HepG2 (cell line): ENCODE data around the gene FALEC. TPM values are rescaled to one million over a fixed set of nuclear protein-coding genes. Genes with fewer than 3 reads are reported as not detected.

Experiments used
- ASH2L ChIP-seq: fragments of 300-600, 200-600 bp; sonication (generic); IDR thresholded peaks from 2 replicates; pipeline ENCODE4 v1.7.0; 2017; ENCODE audit warnings: low read depth, mild to moderate bottlenecking, moderate library complexity, mixed read lengths, low read length; ENCODE audit not compliant: insufficient read length
- IKZF4 ChIP-seq: sonication (generic); formaldehyde crosslinking; IDR thresholded peaks from 2 replicates; pipeline ENCODE4 v1.5.1; 2020; ENCODE audit warnings: borderline replicate concordance, mild to moderate bottlenecking, low read depth, missing genetic modification reagents; ENCODE audit errors: not compliant biosample characterization
- KMT2A ChIP-seq: sonication (generic); formaldehyde crosslinking; IDR thresholded peaks from 2 replicates; pipeline ENCODE4 v1.4.0; 2020; ENCODE audit warnings: missing genetic modification reagents
- MTA3 ChIP-seq: sonication (generic); formaldehyde crosslinking; IDR thresholded peaks from 2 replicates; pipeline ENCODE4 v1.4.0; 2020; ENCODE audit warnings: missing genetic modification reagents
- NFE2 ChIP-seq: sonication (generic); formaldehyde crosslinking; IDR thresholded peaks from 2 replicates; pipeline ENCODE4 v1.4.0; 2020; ENCODE audit warnings: missing genetic modification reagents
- NR2F6 ChIP-seq, 2 experiments: IDR thresholded peaks; 2 replicates each; pipeline ENCODE4 v1.6.1; 2016; ENCODE audit warnings: antibody characterized with exemption in 1 of 2, mild to moderate bottlenecking in 1 of 2
- PAX8 ChIP-seq: sonication (generic); formaldehyde crosslinking; IDR thresholded peaks from 2 replicates; pipeline ENCODE4 v1.8.0; 2022; ENCODE audit warnings: mild to moderate bottlenecking, missing genetic modification reagents, borderline replicate concordance
- POGZ ChIP-seq: sonication (generic); formaldehyde crosslinking; IDR thresholded peaks from 2 replicates; pipeline ENCODE4 v1.4.0; 2020; ENCODE audit warnings: mild to moderate bottlenecking, missing genetic modification reagents
- PRMT3 ChIP-seq: sonication (generic); formaldehyde crosslinking; IDR thresholded peaks from 2 replicates; pipeline ENCODE4 v1.8.1; 2022; ENCODE audit warnings: low read depth, mild to moderate bottlenecking, moderate library complexity, missing genetic modification reagents, borderline replicate concordance
- RORA ChIP-seq: sonication (generic); formaldehyde crosslinking; IDR thresholded peaks from 2 replicates; pipeline ENCODE4 v1.5.0; 2020; ENCODE audit warnings: mild to moderate bottlenecking, missing genetic modification reagents, moderate library complexity
- SSRP1 ChIP-seq: IDR thresholded peaks from 2 replicates; pipeline ENCODE4 v1.6.1; 2016; ENCODE audit warnings: control low read depth
- TGIF2 ChIP-seq: IDR thresholded peaks from 2 replicates; pipeline ENCODE4 v1.6.1; 2016; ENCODE audit warnings: control low read depth, missing compliant biosample characterization
- ZBTB8A ChIP-seq: sonication (generic); formaldehyde crosslinking; IDR thresholded peaks from 2 replicates; pipeline ENCODE4 v1.4.0; 2020; ENCODE audit warnings: mild to moderate bottlenecking, low read depth, missing genetic modification reagents, borderline replicate concordance
- ZNF205 ChIP-seq: IDR thresholded peaks from 2 replicates; pipeline ENCODE4 v1.6.1; 2018; ENCODE audit warnings: missing biosample characterization, missing genetic modification reagents
- ZNF44 ChIP-seq: sonication (generic); formaldehyde crosslinking; IDR thresholded peaks from 2 replicates; pipeline ENCODE4 v1.5.1; 2020; ENCODE audit warnings: mild to moderate bottlenecking, missing genetic modification reagents
- ZNF572 ChIP-seq: sonication (generic); formaldehyde crosslinking; IDR thresholded peaks from 2 replicates; pipeline ENCODE4 v1.5.1; 2020; ENCODE audit warnings: mild to moderate bottlenecking, missing genetic modification reagents
- polyA plus RNA-seq, 8 experiments: library from polyadenylated mRNA; depleted of rRNA in 3 of 8; stranded (reverse) in 7 of 8; unstranded in 1 of 8; fragments of >200 nt; fragmentation: Illumina TruSeq in 4 of 8; extraction: Trizol in 4 of 8; gene quantifications; 2 replicates each; pipeline versions ENCODE4 v1.2.1 to v1.2.3, GENCODE V29; 2011 to 2016; ENCODE audit warnings: low read depth in 4 of 8, missing spikeins in 1 of 8, mixed read lengths in 1 of 8; ENCODE audit not compliant: insufficient read depth in 1 of 8
- total RNA-seq, 5 experiments: library from RNA; depleted of rRNA; stranded (reverse); fragments of >200 nt; fragmentation: Illumina TruSeq; extraction: Trizol; gene quantifications; 2 replicates each; pipeline ENCODE4 v1.2.3, GENCODE V29; 2016; ENCODE audit warnings: low read depth in 1 of 5
- TF ChIP-seq, protein P1 (sequence below): sonication (generic); formaldehyde crosslinking; IDR thresholded peaks from 2 replicates; pipeline ENCODE4 v1.5.1; 2020; ENCODE audit warnings: mild to moderate bottlenecking, missing genetic modification reagents, borderline replicate concordance
- TF ChIP-seq, protein P2 (sequence below): sonication (generic); formaldehyde crosslinking; IDR thresholded peaks from 2 replicates; pipeline ENCODE4 v1.8.0; 2022; ENCODE audit warnings: mild to moderate bottlenecking, missing genetic modification reagents; ENCODE audit not compliant: insufficient replicate concordance
- TF ChIP-seq, protein P3 (sequence below): IDR thresholded peaks from 2 replicates; pipeline ENCODE4 v1.6.1; 2018; ENCODE audit warnings: missing genetic modification reagents, mild to moderate bottlenecking, missing compliant biosample characterization
- TF ChIP-seq, protein P4 (sequence below): sonication (generic); formaldehyde crosslinking; IDR thresholded peaks from 2 replicates; pipeline ENCODE4 v1.9.0; 2021; ENCODE audit warnings: missing genetic modification reagents, mild to moderate bottlenecking, borderline replicate concordance
- TF ChIP-seq, protein P5 (sequence below): sonication (generic); formaldehyde crosslinking; conservative IDR thresholded peaks from 2 replicates; pipeline ENCODE4 v1.4.0; 2020; ENCODE audit warnings: missing genetic modification reagents
- TF ChIP-seq, protein P6 (sequence below): IDR thresholded peaks from 2 replicates; pipeline ENCODE4 v1.6.1; 2016; ENCODE audit warnings: low read depth, borderline replicate concordance

Gene FALEC
- total and polyA plus RNA-seq, 2 of the 13 experiments (the other 11 are each of a cell fraction or from before 2014, with no cell fraction given) = 0.33 to 0.71 TPM

DNA sequence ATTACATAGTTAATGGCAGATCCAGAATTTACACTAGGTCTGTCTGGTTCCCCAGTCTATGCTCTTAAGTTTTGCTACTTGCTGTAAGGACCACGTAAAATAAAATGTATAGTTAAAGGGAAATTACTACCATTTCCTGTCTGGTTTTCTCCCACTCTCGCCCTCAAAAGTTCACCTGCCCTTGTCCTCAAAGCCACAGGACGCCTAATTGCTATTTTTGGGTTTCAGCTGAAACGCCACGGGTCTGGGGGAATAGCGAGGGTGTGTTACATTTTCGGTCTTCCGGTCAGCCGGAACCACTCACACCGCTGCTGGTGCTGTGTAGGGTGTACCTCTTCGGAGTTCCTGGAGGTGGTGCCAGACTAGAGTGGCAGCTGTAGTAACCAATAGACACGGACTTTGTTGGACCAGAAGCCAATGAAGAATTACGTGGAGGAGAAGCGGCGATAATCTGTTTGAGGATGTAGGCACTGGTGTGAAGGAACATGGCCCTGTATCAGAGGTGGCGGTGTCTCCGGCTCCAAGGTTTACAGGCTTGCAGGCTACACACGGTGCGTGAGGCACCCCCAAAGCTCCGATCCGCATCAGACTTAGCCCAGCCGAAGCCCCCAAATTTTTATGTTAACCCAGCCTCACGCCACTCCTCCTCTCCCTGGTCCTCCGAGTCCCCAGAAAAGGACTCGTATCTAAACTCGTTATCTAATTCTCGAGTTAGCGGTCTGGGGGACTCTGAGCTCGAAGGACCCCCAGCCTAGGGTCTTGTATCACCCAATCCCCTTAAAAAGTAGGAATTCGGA is 28.4 kb upstream of the FALEC start, which contains the start of gene TARS2 (continued):
- TF ChIP-seq, protein P1, sequence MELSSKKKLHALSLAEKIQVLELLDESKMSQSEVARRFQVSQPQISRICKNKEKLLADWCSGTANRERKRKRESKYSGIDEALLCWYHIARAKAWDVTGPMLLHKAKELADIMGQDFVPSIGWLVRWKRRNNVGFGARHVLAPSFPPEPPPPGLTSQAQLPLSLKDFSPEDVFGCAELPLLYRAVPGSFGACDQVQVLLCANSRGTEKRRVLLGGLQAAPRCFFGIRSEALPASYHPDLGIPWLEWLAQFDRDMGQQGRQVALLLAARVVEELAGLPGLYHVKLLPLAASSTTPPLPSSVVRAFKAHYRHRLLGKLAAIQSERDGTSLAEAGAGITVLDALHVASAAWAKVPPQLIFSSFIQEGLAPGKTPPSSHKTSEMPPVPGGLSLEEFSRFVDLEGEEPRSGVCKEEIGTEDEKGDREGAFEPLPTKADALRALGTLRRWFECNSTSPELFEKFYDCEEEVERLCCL (CRISPR knock-in tag) = no peak; the same call in 1 of the 2 replicates
- TF ChIP-seq ZNF44 (peak; percentile 76; the same call in 1 of the 2 replicates), ZNF205 (CRISPR knock-in tag) (peak; percentile 57; the same call in 1 of the 2 replicates), IKZF4 (CRISPR knock-in tag) (no peak), ZNF572 (CRISPR knock-in tag) (no peak), PAX8 (CRISPR knock-in tag) (no peak), TGIF2 (peak; percentile 67), ZBTB8A (no peak), MTA3 (no peak), POGZ (CRISPR knock-in tag) (peak; percentile 91), SSRP1 (CRISPR knock-in tag) (no peak), KMT2A (peak; percentile 97), NFE2 (CRISPR knock-in tag) (no peak), PRMT3 (no peak), NR2F6 (IDR thresholded peaks at IDR 0.05) (no peak), NR2F6 (CRISPR knock-in tag; IDR thresholded peaks at IDR 0.05) (0 out of 2 replicates have a peak, but pooled peaks have one; percentile 53), RORA (CRISPR knock-in tag) (no peak), ASH2L (peak; percentile 97)
- TF ChIP-seq, protein P2, sequence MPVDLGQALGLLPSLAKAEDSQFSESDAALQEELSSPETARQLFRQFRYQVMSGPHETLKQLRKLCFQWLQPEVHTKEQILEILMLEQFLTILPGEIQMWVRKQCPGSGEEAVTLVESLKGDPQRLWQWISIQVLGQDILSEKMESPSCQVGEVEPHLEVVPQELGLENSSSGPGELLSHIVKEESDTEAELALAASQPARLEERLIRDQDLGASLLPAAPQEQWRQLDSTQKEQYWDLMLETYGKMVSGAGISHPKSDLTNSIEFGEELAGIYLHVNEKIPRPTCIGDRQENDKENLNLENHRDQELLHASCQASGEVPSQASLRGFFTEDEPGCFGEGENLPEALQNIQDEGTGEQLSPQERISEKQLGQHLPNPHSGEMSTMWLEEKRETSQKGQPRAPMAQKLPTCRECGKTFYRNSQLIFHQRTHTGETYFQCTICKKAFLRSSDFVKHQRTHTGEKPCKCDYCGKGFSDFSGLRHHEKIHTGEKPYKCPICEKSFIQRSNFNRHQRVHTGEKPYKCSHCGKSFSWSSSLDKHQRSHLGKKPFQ (CRISPR knock-in tag) = peak; percentile 69
- TF ChIP-seq, protein P3, sequence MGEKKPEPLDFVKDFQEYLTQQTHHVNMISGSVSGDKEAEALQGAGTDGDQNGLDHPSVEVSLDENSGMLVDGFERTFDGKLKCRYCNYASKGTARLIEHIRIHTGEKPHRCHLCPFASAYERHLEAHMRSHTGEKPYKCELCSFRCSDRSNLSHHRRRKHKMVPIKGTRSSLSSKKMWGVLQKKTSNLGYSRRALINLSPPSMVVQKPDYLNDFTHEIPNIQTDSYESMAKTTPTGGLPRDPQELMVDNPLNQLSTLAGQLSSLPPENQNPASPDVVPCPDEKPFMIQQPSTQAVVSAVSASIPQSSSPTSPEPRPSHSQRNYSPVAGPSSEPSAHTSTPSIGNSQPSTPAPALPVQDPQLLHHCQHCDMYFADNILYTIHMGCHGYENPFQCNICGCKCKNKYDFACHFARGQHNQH (CRISPR knock-in tag) = peak; percentile 94; the same call in 1 of the 2 replicates
- TF ChIP-seq, protein P4, sequence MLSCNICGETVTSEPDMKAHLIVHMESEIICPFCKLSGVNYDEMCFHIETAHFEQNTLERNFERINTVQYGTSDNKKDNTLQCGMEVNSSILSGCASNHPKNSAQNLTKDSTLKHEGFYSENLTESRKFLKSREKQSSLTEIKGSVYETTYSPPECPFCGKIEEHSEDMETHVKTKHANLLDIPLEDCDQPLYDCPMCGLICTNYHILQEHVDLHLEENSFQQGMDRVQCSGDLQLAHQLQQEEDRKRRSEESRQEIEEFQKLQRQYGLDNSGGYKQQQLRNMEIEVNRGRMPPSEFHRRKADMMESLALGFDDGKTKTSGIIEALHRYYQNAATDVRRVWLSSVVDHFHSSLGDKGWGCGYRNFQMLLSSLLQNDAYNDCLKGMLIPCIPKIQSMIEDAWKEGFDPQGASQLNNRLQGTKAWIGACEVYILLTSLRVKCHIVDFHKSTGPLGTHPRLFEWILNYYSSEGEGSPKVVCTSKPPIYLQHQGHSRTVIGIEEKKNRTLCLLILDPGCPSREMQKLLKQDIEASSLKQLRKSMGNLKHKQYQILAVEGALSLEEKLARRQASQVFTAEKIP (CRISPR knock-in tag) = no peak
- TF ChIP-seq, protein P5, sequence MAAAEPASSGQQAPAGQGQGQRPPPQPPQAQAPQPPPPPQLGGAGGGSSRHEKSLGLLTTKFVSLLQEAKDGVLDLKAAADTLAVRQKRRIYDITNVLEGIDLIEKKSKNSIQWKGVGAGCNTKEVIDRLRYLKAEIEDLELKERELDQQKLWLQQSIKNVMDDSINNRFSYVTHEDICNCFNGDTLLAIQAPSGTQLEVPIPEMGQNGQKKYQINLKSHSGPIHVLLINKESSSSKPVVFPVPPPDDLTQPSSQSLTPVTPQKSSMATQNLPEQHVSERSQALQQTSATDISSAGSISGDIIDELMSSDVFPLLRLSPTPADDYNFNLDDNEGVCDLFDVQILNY (CRISPR knock-in tag) = peak; percentile 64
- TF ChIP-seq, protein P6, sequence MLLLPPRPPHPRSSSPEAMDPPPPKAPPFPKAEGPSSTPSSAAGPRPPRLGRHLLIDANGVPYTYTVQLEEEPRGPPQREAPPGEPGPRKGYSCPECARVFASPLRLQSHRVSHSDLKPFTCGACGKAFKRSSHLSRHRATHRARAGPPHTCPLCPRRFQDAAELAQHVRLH = peak; percentile 94; the same call in 1 of the 2 replicates
